ENCODE data around the gene CTNNA1. TPM values are rescaled to one million over a fixed set of nuclear protein-coding genes. Genes with fewer than 3 reads are reported as not detected.

The CTNNA1 gene
- total and polyA plus RNA-seq, 4 donors = 115 to 480 (median 302) TPM

DNA sequence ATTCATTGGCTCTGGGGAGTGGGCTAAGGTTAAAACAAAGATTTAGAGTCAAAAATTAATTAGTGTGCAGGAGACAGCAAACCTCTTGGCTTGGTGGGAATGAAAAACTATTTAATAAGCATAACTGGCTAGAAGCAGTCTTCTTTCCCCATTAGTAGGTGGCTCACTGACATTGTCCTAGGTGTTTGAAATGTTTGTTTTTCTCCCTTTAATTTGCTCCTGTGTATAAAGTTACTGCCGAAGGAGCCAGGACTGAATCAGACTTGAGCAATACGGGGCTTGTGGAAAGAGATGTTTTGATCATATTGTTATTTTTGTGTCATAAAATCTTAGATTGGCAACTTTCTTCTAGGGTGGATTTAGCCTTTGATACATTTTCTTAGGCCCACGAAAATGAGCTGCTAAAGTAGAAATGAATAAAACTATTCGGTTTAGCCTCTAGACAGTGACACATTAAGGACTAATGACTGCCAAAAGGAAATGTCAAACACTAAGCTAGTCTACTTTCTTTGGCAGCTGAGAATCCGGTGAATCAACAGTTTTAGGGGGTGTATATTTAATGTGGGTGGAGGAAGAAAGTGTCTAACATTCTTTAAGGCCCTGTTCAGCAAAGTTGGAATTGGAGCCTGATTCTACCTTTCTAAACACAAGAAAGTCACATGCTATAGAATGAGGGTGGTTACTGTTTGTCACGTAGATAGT is 91.7 kb downstream of the CTNNA1 start:
- H3K9me3 ChIP-seq (ENCODE audit: control insufficient read depth in 4 of 4, insufficient read depth in 3 of 4, low read length in 3 of 4) = no peaks in the 10 kb centered on the region
- peak in 2 of 3 donors; percentile 33 to 50 for DNase-seq
- ATAC-seq (ENCODE audit: insufficient read depth, low FRiP score) = peak; percentile 68
- H3K27me3 ChIP-seq (ENCODE audit: control insufficient read depth in 3 of 3, insufficient read depth in 3 of 3, low read length in 2 of 3) = no peaks in the 10 kb centered on the region
- peak overlapping the region in 1 of 2 donors; percentile 70 for H3K27ac ChIP-seq (ENCODE audit: low read depth in 1 of 2, low read length in 1 of 2)
- TF ChIP-seq, protein P1, sequence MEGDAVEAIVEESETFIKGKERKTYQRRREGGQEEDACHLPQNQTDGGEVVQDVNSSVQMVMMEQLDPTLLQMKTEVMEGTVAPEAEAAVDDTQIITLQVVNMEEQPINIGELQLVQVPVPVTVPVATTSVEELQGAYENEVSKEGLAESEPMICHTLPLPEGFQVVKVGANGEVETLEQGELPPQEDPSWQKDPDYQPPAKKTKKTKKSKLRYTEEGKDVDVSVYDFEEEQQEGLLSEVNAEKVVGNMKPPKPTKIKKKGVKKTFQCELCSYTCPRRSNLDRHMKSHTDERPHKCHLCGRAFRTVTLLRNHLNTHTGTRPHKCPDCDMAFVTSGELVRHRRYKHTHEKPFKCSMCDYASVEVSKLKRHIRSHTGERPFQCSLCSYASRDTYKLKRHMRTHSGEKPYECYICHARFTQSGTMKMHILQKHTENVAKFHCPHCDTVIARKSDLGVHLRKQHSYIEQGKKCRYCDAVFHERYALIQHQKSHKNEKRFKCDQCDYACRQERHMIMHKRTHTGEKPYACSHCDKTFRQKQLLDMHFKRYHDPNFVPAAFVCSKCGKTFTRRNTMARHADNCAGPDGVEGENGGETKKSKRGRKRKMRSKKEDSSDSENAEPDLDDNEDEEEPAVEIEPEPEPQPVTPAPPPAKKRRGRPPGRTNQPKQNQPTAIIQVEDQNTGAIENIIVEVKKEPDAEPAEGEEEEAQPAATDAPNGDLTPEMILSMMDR (IDR thresholded peaks at IDR 0.05; ENCODE audit: control extremely low read depth, extremely low read depth) = no peak
- peaks cover 3 to 41% (median 24%) of the 10 kb centered on the region in 5 donors for H3K4me1 ChIP-seq (ENCODE audit: control insufficient read depth in 5 of 5, insufficient read depth in 5 of 5, low read length in 5 of 5)
- H3K4me3 ChIP-seq = no peak overlapping the region
- no peaks in the 10 kb centered on the region for H3K36me3 ChIP-seq (ENCODE audit: control insufficient read depth in 4 of 4, insufficient read depth in 4 of 4, low read length in 4 of 4)
- WGBS, 2 donors = 29 to 60% methylated on average over 6 of the region's 6 CpGs
- H3K9ac ChIP-seq (ENCODE audit: insufficient read depth in 1 of 2, low read length in 2 of 2) = no peak overlapping the region

- H3K4me3 ChIP-seq = no peak overlapping the region
- ATAC-seq (ENCODE audit: insufficient read depth, low FRiP score) (no peak), DNase-seq (no peak)
- TF ChIP-seq, protein P1 (IDR thresholded peaks at IDR 0.05; ENCODE audit: control extremely low read depth, extremely low read depth) = no peak
- no peak overlapping the region for H3K9ac ChIP-seq (ENCODE audit: insufficient read depth in 1 of 2, low read length in 2 of 2)
- peaks cover 4 to 38% (median 17%) of the 10 kb centered on the region in 5 donors for H3K4me1 ChIP-seq (ENCODE audit: control insufficient read depth in 5 of 5, insufficient read depth in 5 of 5, low read length in 5 of 5)
- no peak overlapping the region for H3K27ac ChIP-seq (ENCODE audit: low read depth in 1 of 2, low read length in 1 of 2)
- H3K36me3 ChIP-seq (ENCODE audit: control insufficient read depth in 4 of 4, insufficient read depth in 4 of 4, low read length in 4 of 4) = no peaks in the 10 kb centered on the region
- H3K27me3 ChIP-seq (ENCODE audit: control insufficient read depth in 3 of 3, insufficient read depth in 3 of 3, low read length in 2 of 3) = no peaks in the 10 kb centered on the region
- H3K9me3 ChIP-seq (ENCODE audit: control insufficient read depth in 4 of 4, insufficient read depth in 3 of 4, low read length in 3 of 4) = no peaks in the 10 kb centered on the region
- WGBS, 2 donors = 45 to 54% methylated on average over 3 of the region's 3 CpGs
Observed at GRCh38 chr5:138849439-138849838, 96.2 kb downstream of the CTNNA1 start.

GRCh38 chr5:138849882-138850281 is 96.7 kb downstream of the CTNNA1 start:
- no peak for ATAC-seq (ENCODE audit: insufficient read depth, low FRiP score)
- H3K4me1 ChIP-seq (ENCODE audit: control insufficient read depth in 5 of 5, insufficient read depth in 5 of 5, low read length in 5 of 5) = peaks cover 4 to 35% (median 14%) of the 10 kb centered on the region in 5 donors
- WGBS, 2 donors = 70 to 83% methylated on average over 1 of the region's 1 CpG
- H3K27ac ChIP-seq (ENCODE audit: low read depth in 1 of 2, low read length in 1 of 2) = no peak overlapping the region
- no peaks in the 10 kb centered on the region for H3K27me3 ChIP-seq (ENCODE audit: control insufficient read depth in 3 of 3, insufficient read depth in 3 of 3, low read length in 2 of 3)
- peak in 1 of 3 donors; percentile 35 for DNase-seq
- H3K9me3 ChIP-seq (ENCODE audit: control insufficient read depth in 4 of 4, insufficient read depth in 3 of 4, low read length in 3 of 4) = no peaks in the 10 kb centered on the region
- H3K9ac ChIP-seq (ENCODE audit: insufficient read depth in 1 of 2, low read length in 2 of 2) = no peak overlapping the region
- no peak overlapping the region for H3K4me3 ChIP-seq
- H3K36me3 ChIP-seq (ENCODE audit: control insufficient read depth in 4 of 4, insufficient read depth in 4 of 4, low read length in 4 of 4) = no peaks in the 10 kb centered on the region
- TF ChIP-seq, protein P1 (IDR thresholded peaks at IDR 0.05; ENCODE audit: control extremely low read depth, extremely low read depth) = no peak

Data from lung (tissue), 12 donors.